Measurements from ENCODE around the gene NEU2. TPM values are rescaled to one million over a fixed set of nuclear protein-coding genes. Genes with fewer than 3 reads are reported as not detected.

NEU2 gene
- total RNA-seq, 4 donors from 2014 or later, result not detected

GRCh38 chr2:233082222-233082930, 49.9 kb downstream of the NEU2 start:
- Histone ChIP-seq H3K36me3 (no peaks in the 10 kb centered on the region), H3K4me3 (no peak overlapping the region), H3K27ac (peak overlapping the region; percentile 47 to 87 (median 79)), H3K27me3 (no peaks in the 10 kb centered on the region), H3K9me3 (no peaks in the 10 kb centered on the region), H3K4me1 (peaks cover 5 to 78% (median 30%) of the 10 kb centered on the region in 3 donors)
- intact Hi-C loops (cut with DNase I), result no loop called here
- DNase-seq, result no peak
- 44 to 66% methylated on average over 7 to 11 of the region's 11 CpGs for WGBS, 2 donors
- TF ChIP-seq POLR2A (IDR thresholded peaks at IDR 0.05) (no peak), CTCF (IDR thresholded peaks at IDR 0.05) (no peak)

- Histone ChIP-seq H3K36me3 (no peaks in the 10 kb centered on the region), H3K27ac (peak overlapping the region; percentile 47 to 87 (median 79)), H3K27me3 (no peaks in the 10 kb centered on the region), H3K4me1 (peaks cover 5 to 79% (median 30%) of the 10 kb centered on the region in 3 donors), H3K4me3 (no peak overlapping the region), H3K9me3 (no peaks in the 10 kb centered on the region)
- WGBS, 2 donors, result 49 to 83% methylated on average over 1 to 5 of the region's 9 CpGs
- TF ChIP-seq CTCF (IDR thresholded peaks at IDR 0.05), result no peak
- DNase-seq, result no peak
- intact Hi-C loops (cut with DNase I), result no loop called here
Measured at GRCh38 chr2:233082931-233083755, 50.7 kb downstream of the NEU2 start.

GRCh38 chr2:233083782-233084181, 51.3 kb downstream of the NEU2 start:
- DNase-seq, result no peak
- peak overlapping the region in 1 of 4 donors; percentile 9 for H3K4me3 ChIP-seq
- 69 to 81% methylated on average over 7 to 8 of the region's 8 CpGs for WGBS, 2 donors

GRCh38 chr2:233084488-233084887, 52.0 kb downstream of the NEU2 start:
- intact Hi-C loops (cut with DNase I), result no loop called here
- TF ChIP-seq CTCF (IDR thresholded peaks at IDR 0.05) (no peak), POLR2A (IDR thresholded peaks at IDR 0.05) (peak in 1 of 4 donors; percentile 41)
- H3K4me3 ChIP-seq, result peak overlapping the region in 1 of 4 donors; percentile 9
- peak overlapping the region; percentile 47 to 87 (median 79) for H3K27ac ChIP-seq
- H3K4me1 ChIP-seq, result peaks cover 5 to 71% (median 30%) of the 10 kb centered on the region in 3 donors
- H3K27me3 ChIP-seq, result no peaks in the 10 kb centered on the region
- DNase-seq, result no peak
- H3K9me3 ChIP-seq, result no peaks in the 10 kb centered on the region
- no peaks in the 10 kb centered on the region for H3K36me3 ChIP-seq
- 47 to 60% methylated on average over 12 to 13 of the region's 13 CpGs for WGBS, 2 donors

More at GRCh38 chr2:233083782-233084181, 51.3 kb downstream of the NEU2 start:
- intact Hi-C loops (cut with DNase I), result no loop called here
- peaks cover 5 to 79% (median 30%) of the 10 kb centered on the region in 3 donors for H3K4me1 ChIP-seq
- peak overlapping the region; percentile 47 to 87 (median 79) for H3K27ac ChIP-seq
- no peaks in the 10 kb centered on the region for H3K9me3 ChIP-seq
- TF ChIP-seq CTCF (IDR thresholded peaks at IDR 0.05) (no peak), POLR2A (IDR thresholded peaks at IDR 0.05) (no peak)
- H3K27me3 ChIP-seq, result no peaks in the 10 kb centered on the region
- no peaks in the 10 kb centered on the region for H3K36me3 ChIP-seq

Other genes with a start within 250 kb of the NEU2 start
- gene SNORC, start 162.4 kb upstream of the NEU2 start, total RNA-seq, result under 1 TPM; 0.26 to 0.83 (median 0.66) TPM
- 10 to 100 TPM in 1 of 4 donors, 1 to 10 TPM in 3; 4.0 to 16.5 (median 6.2) TPM for gene NGEF, start 19.4 kb upstream of the NEU2 start, total RNA-seq
- gene INPP5D, start 27.7 kb downstream of the NEU2 start, total RNA-seq, result 10 to 100 TPM in 2 of 4 donors, 1 to 10 TPM in 2; 2.2 to 36.0 (median 10.2) TPM
- gene ATG16L1, start 219.0 kb downstream of the NEU2 start, total RNA-seq, result 10 to 100 TPM; 12.3 to 38.0 (median 22.8) TPM